ENCODE results near the gene LUZP2. TPM values are rescaled to one million over a fixed set of nuclear protein-coding genes. Genes with fewer than 3 reads are reported as not detected.

Gene LUZP2
- polyA plus RNA-seq, 1 donor (not counting 4 experiments of a cell fraction or from before 2014, with no cell fraction given) = 0.08 TPM

- Histone ChIP-seq H3K4me3 (ENCODE audit: control insufficient read depth in 2 of 3, extremely low read depth in 1 of 3, insufficient read depth in 2 of 3, low read depth in 1 of 3, low read length in 3 of 3) (no peak overlapping the region), H3K36me3 (ENCODE audit: control insufficient read depth in 2 of 2, extremely low read depth in 1 of 2, insufficient read depth in 2 of 2, low read length in 2 of 2) (no peaks in the 10 kb centered on the region), H3K9ac (ENCODE audit: control insufficient read depth, extremely low read depth, insufficient read depth, low read length) (no peak overlapping the region), H3K79me2 (ENCODE audit: control insufficient read depth, insufficient read depth, low read length) (no peaks in the 10 kb centered on the region), H3K9me1 (ENCODE audit: control insufficient read depth, extremely low read depth, insufficient read depth, low read length) (no peaks in the 10 kb centered on the region), H2AFZ (ENCODE audit: control insufficient read depth, low read length) (no peak overlapping the region), H3K4me2 (ENCODE audit: control insufficient read depth, extremely low read depth, insufficient read depth, low read depth, low read length) (no peak overlapping the region), H3K27ac (ENCODE audit: control insufficient read depth, insufficient read depth, low read length) (no peak overlapping the region), H3K27me3 (ENCODE audit: control insufficient read depth, extremely low read depth, insufficient read depth, low read length) (no peaks in the 10 kb centered on the region), H3K9me3 (ENCODE audit: control insufficient read depth, low read depth, low read length) (no peaks in the 10 kb centered on the region), H4K20me1 (ENCODE audit: control insufficient read depth, extremely low read depth, insufficient read depth, low read length) (no peaks in the 10 kb centered on the region), H3K4me1 (ENCODE audit: control insufficient read depth, extremely low read depth, insufficient read depth, low read length) (no peaks in the 10 kb centered on the region)
- DNase-seq (ENCODE audit: low read depth, low spot score) = no peak
- TF ChIP-seq EZH2 (IDR thresholded peaks at IDR 0.05; ENCODE audit: low read length) = no peak
- TF ChIP-seq CTCF (optimal IDR thresholded peaks at IDR 0.05 in 1 of 3, IDR thresholded peaks at IDR 0.05 in 1 of 3, conservative IDR thresholded peaks at IDR 0.05 in 1 of 3; ENCODE audit: extremely low read depth in 1 of 3, insufficient read depth in 2 of 3, low read length in 3 of 3) = no peak
- no peak for FAIRE-seq
- dilution Hi-C loops (cut with MboI; ENCODE audit: extremely low pct_ligation_motif_present, low sequenced_read_pairs) = no loop called here
Observed at GRCh38 chr11:24642648-24643047, 145.8 kb downstream of the LUZP2 start.

GRCh38 chr11:24645563-24645962 lies 148.7 kb downstream of the LUZP2 start:
- Histone ChIP-seq H3K36me3 (ENCODE audit: control insufficient read depth in 2 of 2, extremely low read depth in 1 of 2, insufficient read depth in 2 of 2, low read length in 2 of 2) (no peaks in the 10 kb centered on the region), H3K9ac (ENCODE audit: control insufficient read depth, extremely low read depth, insufficient read depth, low read length) (no peak overlapping the region), H3K4me3 (ENCODE audit: control insufficient read depth in 2 of 3, extremely low read depth in 1 of 3, insufficient read depth in 2 of 3, low read depth in 1 of 3, low read length in 3 of 3) (no peak overlapping the region), H4K20me1 (ENCODE audit: control insufficient read depth, extremely low read depth, insufficient read depth, low read length) (no peaks in the 10 kb centered on the region), H3K9me3 (ENCODE audit: control insufficient read depth, low read depth, low read length) (no peaks in the 10 kb centered on the region), H3K4me1 (ENCODE audit: control insufficient read depth, extremely low read depth, insufficient read depth, low read length) (no peaks in the 10 kb centered on the region), H3K9me1 (ENCODE audit: control insufficient read depth, extremely low read depth, insufficient read depth, low read length) (no peaks in the 10 kb centered on the region), H3K27ac (ENCODE audit: control insufficient read depth, insufficient read depth, low read length) (no peak overlapping the region), H3K4me2 (ENCODE audit: control insufficient read depth, extremely low read depth, insufficient read depth, low read depth, low read length) (no peak overlapping the region), H3K27me3 (ENCODE audit: control insufficient read depth, extremely low read depth, insufficient read depth, low read length) (no peaks in the 10 kb centered on the region), H3K79me2 (ENCODE audit: control insufficient read depth, insufficient read depth, low read length) (no peaks in the 10 kb centered on the region), H2AFZ (ENCODE audit: control insufficient read depth, low read length) (no peak overlapping the region)
- no peak for TF ChIP-seq EZH2 (IDR thresholded peaks at IDR 0.05; ENCODE audit: low read length)
- TF ChIP-seq CTCF (optimal IDR thresholded peaks at IDR 0.05 in 1 of 3, IDR thresholded peaks at IDR 0.05 in 1 of 3, conservative IDR thresholded peaks at IDR 0.05 in 1 of 3; ENCODE audit: extremely low read depth in 1 of 3, insufficient read depth in 2 of 3, low read length in 3 of 3) = no peak
- no peak for DNase-seq (ENCODE audit: low read depth, low spot score)
- dilution Hi-C loops (cut with MboI; ENCODE audit: extremely low pct_ligation_motif_present, low sequenced_read_pairs) = no loop called here
- FAIRE-seq = no peak
